Measurements from ENCODE around the gene KPNA3. TPM values are rescaled to one million over a fixed set of nuclear protein-coding genes. Genes with fewer than 3 reads are reported as not detected.
A peak's percentile ranks its signal among the peaks of the same experiment; 100 is the strongest.
"Not testable (repeated sequence)": the region's sequence is repeated elsewhere in the genome, so short reads cannot be mapped to it uniquely, and the experiment has no call there.

KPNA3 gene
- total RNA-seq, 1 donor from 2014 or later: 36.5 TPM

- no peak for DNase-seq (ENCODE audit: low spot score)
Measured at GRCh38 chr13:49759503-49759902, 33.0 kb downstream of the KPNA3 start.

- no peak for DNase-seq (ENCODE audit: low spot score)
Measured at GRCh38 chr13:49756263-49756662, 36.2 kb downstream of the KPNA3 start.

DNA sequence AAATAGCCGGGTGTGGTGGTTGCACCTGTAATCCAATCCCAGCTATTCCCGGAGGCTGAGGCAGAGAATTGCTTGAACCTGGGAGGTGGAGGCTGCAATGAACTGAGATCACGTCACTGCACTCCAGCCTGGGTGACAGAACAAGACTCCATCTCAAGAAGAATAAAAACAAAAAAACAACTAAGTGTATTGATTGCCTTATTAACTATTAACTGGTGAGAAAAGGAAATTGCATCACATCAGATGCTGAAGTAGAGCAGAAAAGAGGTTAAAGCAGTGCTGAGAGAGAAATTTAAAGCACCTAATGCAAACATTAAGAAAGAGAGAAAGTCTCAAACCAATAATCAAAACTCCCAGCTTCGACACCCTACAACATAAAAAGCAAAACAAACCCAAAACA, 38.3 kb downstream of the KPNA3 start:
- no peak for DNase-seq (ENCODE audit: low spot score)

DNA sequence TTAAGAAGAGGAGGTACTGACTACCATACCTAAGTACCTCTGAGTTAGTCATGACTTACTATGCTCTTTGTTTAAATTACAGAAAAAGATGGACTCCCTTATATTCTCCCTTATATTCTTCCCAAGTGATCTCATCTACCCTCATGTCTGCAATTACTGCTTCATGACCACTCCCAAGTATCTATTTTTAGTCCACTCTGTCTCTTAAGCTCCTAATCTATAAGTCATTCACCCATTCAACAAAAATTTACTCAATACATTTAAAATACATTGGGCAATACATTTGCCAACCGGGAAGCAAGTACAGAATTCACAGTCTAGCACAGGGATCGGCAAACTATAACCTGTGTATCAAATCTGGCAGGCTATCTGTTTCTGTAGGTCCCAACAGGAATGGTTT, 42.6 kb downstream of the KPNA3 start:
- no peak for DNase-seq (ENCODE audit: low spot score)

GRCh38 chr13:49746111-49746510, 46.4 kb downstream of the KPNA3 start:
- DNase-seq (ENCODE audit: low spot score): no peak

GRCh38 chr13:49740870-49741269, 51.6 kb downstream of the KPNA3 start:
- DNase-seq (ENCODE audit: low spot score): no peak

GRCh38 chr13:49739498-49740187, 52.8 kb downstream of the KPNA3 start:
- DNase-seq (ENCODE audit: low spot score): no peak

DNA sequence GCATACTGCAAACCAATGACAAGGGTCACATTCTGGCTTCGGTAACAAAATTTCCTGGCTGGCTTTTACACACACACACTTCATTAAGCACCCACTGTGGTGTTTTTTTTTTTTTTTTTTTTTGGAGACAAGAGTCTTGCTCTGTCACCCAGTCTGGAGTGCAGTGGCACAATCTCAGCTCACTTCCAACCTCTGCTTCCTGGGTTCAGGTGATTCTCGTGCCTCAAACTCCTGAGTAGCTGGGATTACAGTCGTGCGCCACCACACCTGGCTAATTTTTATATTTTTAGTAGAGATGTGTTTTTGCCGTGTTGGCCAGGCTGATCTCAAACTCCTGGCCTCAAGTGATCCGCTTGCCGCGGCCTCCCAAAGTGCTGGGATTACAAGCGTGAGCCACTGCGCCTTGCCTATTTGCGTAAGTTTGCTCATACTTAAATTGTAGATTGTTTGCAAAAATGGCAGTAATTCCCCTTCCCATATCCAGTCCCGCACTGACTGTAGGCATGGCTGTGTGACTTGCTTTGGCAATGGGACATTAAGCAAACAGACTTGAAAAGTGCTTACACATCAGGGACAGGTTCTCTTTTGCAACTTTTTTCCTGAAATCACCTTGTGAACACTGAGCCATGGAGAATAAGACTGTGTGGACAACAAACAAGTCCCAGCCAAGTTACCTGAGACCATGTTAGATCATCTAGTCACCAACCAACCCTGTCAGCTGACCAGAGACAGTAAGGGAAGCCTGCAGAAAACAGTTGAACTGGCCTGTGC, 59.1 kb downstream of the KPNA3 start:
- no peak for DNase-seq (ENCODE audit: low spot score)

- DNase-seq (ENCODE audit: low spot score): no peak
Measured at GRCh38 chr13:49731766-49732165, 60.7 kb downstream of the KPNA3 start.

DNA sequence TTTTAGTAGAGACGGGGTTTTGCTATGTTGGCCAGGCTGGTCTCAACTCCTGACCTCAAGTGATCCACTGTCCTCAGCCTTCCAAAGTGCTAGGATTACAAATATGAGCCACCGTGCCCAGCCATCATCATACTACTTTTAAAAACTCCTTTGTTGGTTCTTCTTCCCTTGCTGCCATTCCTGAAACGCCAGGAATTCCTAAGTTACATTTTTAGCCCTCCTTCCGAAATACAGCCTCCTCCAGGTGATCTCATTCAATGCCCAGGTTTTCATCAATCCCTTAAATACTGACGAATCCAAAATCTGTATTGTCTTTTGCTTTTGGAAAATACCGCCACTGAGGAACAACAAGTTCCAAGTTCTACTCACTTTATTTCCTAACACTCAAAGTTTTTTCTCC, 75.9 kb downstream of the KPNA3 start:
- no peak for DNase-seq (ENCODE audit: low spot score)

- no peak for DNase-seq (ENCODE audit: low spot score)
Measured at GRCh38 chr13:49714757-49715156, 77.7 kb downstream of the KPNA3 start.

DNA sequence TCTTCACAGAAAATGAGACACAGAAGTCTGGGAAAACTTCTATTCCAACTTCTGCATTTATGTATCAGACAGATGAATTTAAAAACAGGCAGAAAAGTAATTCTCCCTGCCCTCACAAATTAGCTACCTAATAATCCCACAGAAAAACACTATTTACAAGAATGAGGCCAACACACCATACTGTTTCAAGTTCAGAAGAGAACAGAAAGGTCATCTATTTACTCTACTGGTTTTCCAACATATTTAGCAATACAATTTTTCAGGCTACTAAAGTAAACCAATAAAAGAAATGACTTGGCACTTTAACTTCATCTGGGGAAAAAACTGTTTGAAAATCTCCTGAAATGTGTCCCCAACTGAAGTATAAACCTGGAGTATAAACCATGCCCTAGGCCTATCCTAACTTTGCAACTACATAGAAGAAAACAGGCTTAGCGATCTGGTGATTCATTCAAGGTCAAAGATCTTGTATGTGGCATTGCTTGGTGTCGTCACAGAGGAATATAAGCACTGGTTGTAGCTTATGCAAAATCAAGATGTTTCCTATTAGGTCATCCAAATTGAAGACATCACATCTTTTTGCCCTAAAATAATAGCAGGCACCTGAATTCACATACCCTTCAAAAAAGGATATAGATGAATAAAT, 81.1 kb downstream of the KPNA3 start:
- DNase-seq (ENCODE audit: low spot score): no peak

GRCh38 chr13:49704264-49704663, 88.2 kb downstream of the KPNA3 start:
- not testable (repeated sequence) for DNase-seq (ENCODE audit: low spot score)

GRCh38 chr13:49701491-49701890, 91.0 kb downstream of the KPNA3 start:
- no peak for DNase-seq (ENCODE audit: low spot score)

DNA sequence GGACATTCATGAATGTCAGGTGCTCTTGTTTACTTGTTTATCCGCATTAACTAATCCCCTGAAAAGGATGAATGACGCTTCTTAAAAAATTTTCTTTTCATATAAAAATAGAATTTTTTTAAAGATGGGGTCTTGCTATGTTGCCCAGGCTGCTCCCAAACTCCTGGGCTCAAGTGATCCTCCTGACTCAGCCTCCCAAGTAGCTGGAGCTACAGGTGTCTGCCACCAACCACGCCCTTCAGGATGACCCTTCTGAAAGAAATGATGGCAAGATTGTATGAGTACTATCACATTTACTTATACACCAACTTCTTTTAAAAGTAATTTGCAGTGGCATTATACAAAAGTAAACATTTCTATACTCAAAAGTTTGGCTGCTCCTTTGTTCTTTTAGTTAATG, 95.0 kb downstream of the KPNA3 start:
- no peak for DNase-seq (ENCODE audit: low spot score)

GRCh38 chr13:49694446-49694845, 98.0 kb downstream of the KPNA3 start:
- DNase-seq (ENCODE audit: low spot score): no peak

- no peak for DNase-seq (ENCODE audit: low spot score)
Measured at GRCh38 chr13:49693877-49694276, 98.6 kb downstream of the KPNA3 start.

DNA sequence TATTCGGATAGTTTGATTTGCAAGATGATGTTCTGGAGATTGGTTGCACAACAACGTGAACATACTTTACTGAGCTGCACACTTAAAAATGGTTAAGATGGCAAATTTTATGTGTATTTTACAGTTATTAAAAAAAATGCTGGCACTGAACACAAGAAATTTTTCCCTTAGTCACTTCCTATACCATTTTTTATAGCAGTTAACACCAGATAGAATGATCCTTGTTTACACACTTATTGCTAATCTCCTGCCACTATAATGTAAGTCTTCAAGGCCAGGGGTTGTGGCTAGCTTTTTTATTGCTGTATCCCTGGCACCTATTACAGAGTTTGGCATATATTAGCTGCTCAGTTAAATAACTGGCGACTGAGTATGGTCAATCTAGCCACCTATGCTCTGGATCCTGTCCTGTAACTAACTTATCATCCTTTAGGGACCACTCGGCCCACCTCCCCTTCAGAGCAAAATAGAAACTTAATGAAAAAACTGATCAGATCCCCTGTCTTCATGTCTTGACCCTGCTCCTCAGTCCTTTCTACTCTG, 99.2 kb downstream of the KPNA3 start:
- DNase-seq (ENCODE audit: low spot score): no peak

GRCh38 chr13:49690995-49691784, 101.3 kb downstream of the KPNA3 start, which contains the start of gene EBPL:
EBPL (minus strand) TSS chr13:49691486; CDS start chr13:49691424, 62 bp downstream.
- DNase-seq (ENCODE audit: low spot score): peak; percentile 96

- no peak for DNase-seq (ENCODE audit: low spot score)
Measured at GRCh38 chr13:49690133-49690994, 102.1 kb downstream of the KPNA3 start.
